ENCODE data around the gene PXT1. TPM values are rescaled to one million over a fixed set of nuclear protein-coding genes. Genes with fewer than 3 reads are reported as not detected.

PXT1 gene
- total and polyA plus RNA-seq, 9 of the 15 experiments (the other 6 are each of a cell fraction or from before 2014, with no cell fraction given): 0.09 to 0.11 (median 0.10) TPM; not detected in 5

GRCh38 chr6:36360241-36361054 is 82.2 kb downstream of the PXT1 start (continued):
- no peak for TF ChIP-seq ZNF280B (CRISPR knock-in tag; IDR thresholded peaks at IDR 0.05)
- no peak for TF ChIP-seq RERE (CRISPR knock-in tag; IDR thresholded peaks at IDR 0.05; ENCODE audit: borderline replicate concordance)
- TF ChIP-seq TCF15 (CRISPR knock-in tag; IDR thresholded peaks at IDR 0.05): no peak
- no peak for TF ChIP-seq FOXP4 (CRISPR knock-in tag; IDR thresholded peaks at IDR 0.05; ENCODE audit: borderline replicate concordance)
- no peak for TF ChIP-seq TSHZ1 (CRISPR knock-in tag; IDR thresholded peaks at IDR 0.05)
- TF ChIP-seq STAT5B (CRISPR knock-in tag; IDR thresholded peaks at IDR 0.05): no peak
- no peak for TF ChIP-seq BRF1 (IDR thresholded peaks at IDR 0.05; ENCODE audit: borderline replicate concordance, extremely low read depth, insufficient read length)
- TF ChIP-seq SMARCC2 (IDR thresholded peaks at IDR 0.05; ENCODE audit: low read depth): no peak
- TF ChIP-seq YY1 (IDR thresholded peaks at IDR 0.05; ENCODE audit: borderline replicate concordance in 1 of 3, control insufficient read depth in 1 of 3, extremely low read depth in 1 of 3, insufficient read depth in 3 of 3, insufficient read length in 1 of 3, insufficient replicate concordance in 2 of 3, low read depth in 1 of 3, low read length in 2 of 3): no peak
- TF ChIP-seq PCBP1 (IDR thresholded peaks at IDR 0.05; ENCODE audit: low read depth, low read length, poor library complexity, severe bottlenecking): no peak
- TF ChIP-seq ZNF253 (CRISPR knock-in tag; conservative IDR thresholded peaks at IDR 0.05): no peak
